ENCODE measurements around the gene KCNJ15.

Gene KCNJ15

GRCh38 chr21:38247738-38248510 lies 8.9 kb upstream of the KCNJ15 start:
- ATAC-seq (replicated peaks; ENCODE audit: extremely low read depth, poor library complexity, severe bottlenecking) (no peak), DNase-seq (ENCODE audit: low spot score in 2 of 2) (no peak)
- peaks cover 34% of the 10 kb centered on the region for H3K27me3 Mint-ChIP-seq
- no peak overlapping the region for H3K27ac Mint-ChIP-seq (ENCODE audit: low read depth)
- no peak overlapping the region for H3K4me3 Mint-ChIP-seq
- H3K36me3 Mint-ChIP-seq (ENCODE audit: insufficient read depth): no peaks in the 10 kb centered on the region
- peaks cover 10% of the 10 kb centered on the region for H3K4me1 Mint-ChIP-seq
- H3K9me3 Mint-ChIP-seq: no peaks in the 10 kb centered on the region

GRCh38 chr21:38249256-38249655 lies 7.5 kb upstream of the KCNJ15 start:
- Mint-ChIP-seq H3K27me3 (peaks cover 36% of the 10 kb centered on the region), H3K36me3 (ENCODE audit: insufficient read depth) (no peaks in the 10 kb centered on the region), H3K9me3 (no peaks in the 10 kb centered on the region), H3K4me1 (peaks cover 10% of the 10 kb centered on the region), H3K27ac (ENCODE audit: low read depth) (no peak overlapping the region), H3K4me3 (no peak overlapping the region)
- no peak for DNase-seq (ENCODE audit: low spot score in 2 of 2)
- no peak for ATAC-seq (replicated peaks; ENCODE audit: extremely low read depth, poor library complexity, severe bottlenecking)

GRCh38 chr21:38249696-38250278 lies 7.0 kb upstream of the KCNJ15 start:
- no peak overlapping the region for H3K27ac Mint-ChIP-seq (ENCODE audit: low read depth)
- no peak for ATAC-seq (replicated peaks; ENCODE audit: extremely low read depth, poor library complexity, severe bottlenecking)
- no peak overlapping the region for H3K4me3 Mint-ChIP-seq
- peaks cover 5% of the 10 kb centered on the region for H3K4me1 Mint-ChIP-seq
- DNase-seq (ENCODE audit: low spot score in 2 of 2): no peak
- no peaks in the 10 kb centered on the region for H3K36me3 Mint-ChIP-seq (ENCODE audit: insufficient read depth)
- H3K27me3 Mint-ChIP-seq: peaks cover 31% of the 10 kb centered on the region
- H3K9me3 Mint-ChIP-seq: no peaks in the 10 kb centered on the region

GRCh38 chr21:38250991-38251418 lies 5.8 kb upstream of the KCNJ15 start:
- no peak overlapping the region for H3K4me3 Mint-ChIP-seq
- H3K27me3 Mint-ChIP-seq: peaks cover 23% of the 10 kb centered on the region
- no peaks in the 10 kb centered on the region for H3K4me1 Mint-ChIP-seq
- ATAC-seq (replicated peaks; ENCODE audit: extremely low read depth, poor library complexity, severe bottlenecking) (no peak), DNase-seq (ENCODE audit: low spot score in 2 of 2) (no peak)
- H3K36me3 Mint-ChIP-seq (ENCODE audit: insufficient read depth): no peaks in the 10 kb centered on the region
- no peak overlapping the region for H3K27ac Mint-ChIP-seq (ENCODE audit: low read depth)
- H3K9me3 Mint-ChIP-seq: no peaks in the 10 kb centered on the region

GRCh38 chr21:38254970-38255369 lies 1.8 kb upstream of the KCNJ15 start:
- H3K4me3 Mint-ChIP-seq: no peak overlapping the region
- ATAC-seq (replicated peaks; ENCODE audit: extremely low read depth, poor library complexity, severe bottlenecking) (no peak), DNase-seq (ENCODE audit: low spot score in 2 of 2) (no peak)
- peaks cover 35% of the 10 kb centered on the region for H3K27me3 Mint-ChIP-seq
- no peaks in the 10 kb centered on the region for H3K36me3 Mint-ChIP-seq (ENCODE audit: insufficient read depth)
- no peaks in the 10 kb centered on the region for H3K4me1 Mint-ChIP-seq
- H3K9me3 Mint-ChIP-seq: no peaks in the 10 kb centered on the region
- no peak overlapping the region for H3K27ac Mint-ChIP-seq (ENCODE audit: low read depth)

GRCh38 chr21:38255571-38256117 lies 1.1 kb upstream of the KCNJ15 start:
- no peaks in the 10 kb centered on the region for H3K9me3 Mint-ChIP-seq
- no peaks in the 10 kb centered on the region for H3K36me3 Mint-ChIP-seq (ENCODE audit: insufficient read depth)
- no peak overlapping the region for H3K4me3 Mint-ChIP-seq
- H3K27me3 Mint-ChIP-seq: peaks cover 28% of the 10 kb centered on the region
- ATAC-seq (replicated peaks; ENCODE audit: extremely low read depth, poor library complexity, severe bottlenecking): no peak
- no peaks in the 10 kb centered on the region for H3K4me1 Mint-ChIP-seq
- no peak overlapping the region for H3K27ac Mint-ChIP-seq (ENCODE audit: low read depth)
- no peak for DNase-seq (ENCODE audit: low spot score in 2 of 2)

- Mint-ChIP-seq H3K36me3 (ENCODE audit: insufficient read depth) (no peaks in the 10 kb centered on the region), H3K27me3 (peaks cover 20% of the 10 kb centered on the region), H3K4me1 (no peaks in the 10 kb centered on the region), H3K9me3 (no peaks in the 10 kb centered on the region), H3K4me3 (no peak overlapping the region), H3K27ac (ENCODE audit: low read depth) (no peak overlapping the region)
- ATAC-seq (replicated peaks; ENCODE audit: extremely low read depth, poor library complexity, severe bottlenecking) (no peak), DNase-seq (ENCODE audit: low spot score in 2 of 2) (no peak)
These were observed 876 bp downstream of the KCNJ15 start for GRCh38 chr21:38257667-38258066.

GRCh38 chr21:38258521-38259485 lies 2.0 kb downstream of the KCNJ15 start:
- no peaks in the 10 kb centered on the region for H3K4me1 Mint-ChIP-seq
- no peaks in the 10 kb centered on the region for H3K36me3 Mint-ChIP-seq (ENCODE audit: insufficient read depth)
- no peak for ATAC-seq (replicated peaks; ENCODE audit: extremely low read depth, poor library complexity, severe bottlenecking)
- no peak overlapping the region for H3K27ac Mint-ChIP-seq (ENCODE audit: low read depth)
- peaks cover 12% of the 10 kb centered on the region for H3K27me3 Mint-ChIP-seq
- H3K9me3 Mint-ChIP-seq: no peaks in the 10 kb centered on the region
- no peak overlapping the region for H3K4me3 Mint-ChIP-seq
- DNase-seq (ENCODE audit: low spot score in 2 of 2): no peak

GRCh38 chr21:38259665-38260064 lies 2.9 kb downstream of the KCNJ15 start:
- Mint-ChIP-seq H3K27ac (ENCODE audit: low read depth) (no peak overlapping the region), H3K4me1 (no peaks in the 10 kb centered on the region), H3K4me3 (no peak overlapping the region), H3K27me3 (peaks cover 12% of the 10 kb centered on the region), H3K9me3 (no peaks in the 10 kb centered on the region), H3K36me3 (ENCODE audit: insufficient read depth) (no peaks in the 10 kb centered on the region)
- DNase-seq (ENCODE audit: low spot score in 2 of 2): no peak
- ATAC-seq (replicated peaks; ENCODE audit: extremely low read depth, poor library complexity, severe bottlenecking): no peak

GRCh38 chr21:38260426-38260825 lies 3.6 kb downstream of the KCNJ15 start:
- peaks cover 14% of the 10 kb centered on the region for H3K27me3 Mint-ChIP-seq
- H3K27ac Mint-ChIP-seq (ENCODE audit: low read depth): no peak overlapping the region
- H3K36me3 Mint-ChIP-seq (ENCODE audit: insufficient read depth): no peaks in the 10 kb centered on the region
- no peak for ATAC-seq (replicated peaks; ENCODE audit: extremely low read depth, poor library complexity, severe bottlenecking)
- H3K4me3 Mint-ChIP-seq: no peak overlapping the region
- DNase-seq (ENCODE audit: low spot score in 2 of 2): no peak
- no peaks in the 10 kb centered on the region for H3K4me1 Mint-ChIP-seq
- no peaks in the 10 kb centered on the region for H3K9me3 Mint-ChIP-seq

- peaks cover 27% of the 10 kb centered on the region for H3K27me3 Mint-ChIP-seq
- H3K9me3 Mint-ChIP-seq: no peaks in the 10 kb centered on the region
- ATAC-seq (replicated peaks; ENCODE audit: extremely low read depth, poor library complexity, severe bottlenecking): no peak
- H3K27ac Mint-ChIP-seq (ENCODE audit: low read depth): no peak overlapping the region
- H3K4me3 Mint-ChIP-seq: no peak overlapping the region
- DNase-seq (ENCODE audit: low spot score in 2 of 2): no peak
- H3K36me3 Mint-ChIP-seq (ENCODE audit: insufficient read depth): no peaks in the 10 kb centered on the region
- no peaks in the 10 kb centered on the region for H3K4me1 Mint-ChIP-seq
These were observed 5.1 kb downstream of the KCNJ15 start for GRCh38 chr21:38261851-38262250.

GRCh38 chr21:38263493-38263892 lies 6.7 kb downstream of the KCNJ15 start:
- Mint-ChIP-seq H3K27me3 (peaks cover 26% of the 10 kb centered on the region), H3K4me3 (no peak overlapping the region), H3K36me3 (ENCODE audit: insufficient read depth) (no peaks in the 10 kb centered on the region), H3K9me3 (no peaks in the 10 kb centered on the region), H3K4me1 (no peaks in the 10 kb centered on the region), H3K27ac (ENCODE audit: low read depth) (no peak overlapping the region)
- DNase-seq (ENCODE audit: low spot score in 2 of 2): no peak
- no peak for ATAC-seq (replicated peaks; ENCODE audit: extremely low read depth, poor library complexity, severe bottlenecking)
